HG03469 (cell line): Measurements from ENCODE around the gene HSD17B2.
"Not testable (repeated sequence)": the region's sequence is repeated elsewhere in the genome, so short reads cannot be mapped to it uniquely, and the experiment has no call there.

Source experiments
- ATAC-seq: cut with Tn5 transposase; IDR thresholded peaks from one replicate; pipeline ENCODE4 v1.9.1; 2021; ENCODE audit warnings: mild to moderate bottlenecking, moderate library complexity, moderate number of reproducible peaks; ENCODE audit not compliant: unreplicated experiment

Gene HSD17B2

DNA sequence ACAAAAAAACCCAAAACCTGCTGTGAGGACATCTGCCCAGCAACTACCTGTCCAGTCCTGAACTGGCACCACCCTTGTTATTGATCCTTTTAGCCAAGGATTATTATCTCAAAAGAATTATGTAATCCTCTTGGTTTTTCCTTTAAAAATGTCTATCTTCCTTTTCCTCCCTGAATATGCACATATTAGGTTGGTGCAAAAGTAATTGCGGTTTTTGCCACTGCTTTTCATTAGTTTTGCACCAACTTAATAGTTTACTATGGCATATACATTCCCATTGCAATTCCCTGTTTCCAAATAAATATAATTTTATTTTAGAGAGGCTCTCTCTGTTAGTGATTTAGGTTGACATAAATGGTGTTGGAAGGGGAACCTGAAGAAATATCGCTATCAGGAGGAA lies 83.7 kb downstream of the HSD17B2 start:
- no peak for ATAC-seq

- ATAC-seq, result no peak
Observed at GRCh38 chr16:82119405-82119804, 84.4 kb downstream of the HSD17B2 start.

- ATAC-seq, result no peak
Observed at GRCh38 chr16:82124651-82125050, 89.6 kb downstream of the HSD17B2 start.

- no peak for ATAC-seq
Observed at GRCh38 chr16:82129881-82130280, 94.8 kb downstream of the HSD17B2 start.

- no peak for ATAC-seq
Observed at GRCh38 chr16:82133798-82134197, 98.7 kb downstream of the HSD17B2 start.

GRCh38 chr16:82134846-82135245 lies 99.8 kb downstream of the HSD17B2 start:
- no peak for ATAC-seq

DNA sequence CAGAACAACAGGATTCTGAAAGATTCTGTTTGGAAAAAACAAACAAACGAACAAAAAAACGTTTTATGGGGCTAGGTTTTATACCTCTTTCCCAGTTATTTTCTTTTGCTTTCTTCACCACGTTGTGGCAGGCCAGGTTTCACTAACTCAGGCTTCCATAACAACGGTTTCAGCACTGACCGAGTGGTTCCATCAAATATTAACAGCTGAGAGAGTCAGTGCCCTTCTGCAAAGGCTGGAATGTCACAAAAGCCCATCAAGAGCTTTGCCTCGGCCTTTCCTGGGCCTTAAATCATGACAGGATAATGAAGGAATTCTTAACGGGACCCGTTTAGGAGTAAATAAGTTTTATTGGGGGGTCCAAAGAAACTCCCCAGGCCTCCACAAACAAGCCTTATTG lies 100.8 kb downstream of the HSD17B2 start:
- ATAC-seq, result no peak

- no peak for ATAC-seq
Observed at GRCh38 chr16:82136956-82137821, 102.1 kb downstream of the HSD17B2 start.

- ATAC-seq, result no peak
Observed at GRCh38 chr16:82137822-82138167, 102.7 kb downstream of the HSD17B2 start.

- ATAC-seq, result no peak
Observed at GRCh38 chr16:82138478-82139285, 103.6 kb downstream of the HSD17B2 start.

GRCh38 chr16:82139286-82139571 lies 104.2 kb downstream of the HSD17B2 start:
- ATAC-seq, result not testable (repeated sequence)

- no peak for ATAC-seq
Observed at GRCh38 chr16:82146556-82146955, 111.5 kb downstream of the HSD17B2 start.

DNA sequence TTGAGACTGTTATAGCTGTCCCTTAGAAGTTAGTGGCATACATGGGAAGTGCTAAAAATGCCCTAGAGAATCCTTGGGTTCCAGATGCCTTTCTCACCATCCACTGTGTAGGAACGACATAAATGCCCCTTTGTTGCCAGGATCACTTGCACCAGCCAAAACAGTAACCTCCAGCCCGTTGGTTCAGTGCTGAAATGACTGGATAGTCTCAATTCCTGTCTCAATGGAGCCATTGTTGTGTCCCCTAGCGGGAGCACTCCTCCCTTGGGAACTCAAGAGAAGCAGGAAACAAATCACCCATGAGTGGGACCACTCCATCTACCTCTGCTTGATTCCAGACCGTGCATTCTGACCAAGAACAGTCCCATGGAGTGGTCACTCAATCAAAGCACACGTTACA lies 111.9 kb downstream of the HSD17B2 start:
- no peak for ATAC-seq

- no peak for ATAC-seq
Observed at GRCh38 chr16:82147546-82147945, 112.5 kb downstream of the HSD17B2 start.
